Mesenchymal stem cell (in vitro differentiated cells and primary cell): Measurements from ENCODE around the gene ASTN2.

ENCODE experiments used
- DNase-seq: peaks from one replicate; pipeline ENCODE4 v3.0.0-alpha.2; 2013
- H2AFZ ChIP-seq: one replicate; pipeline ENCODE4 v1.6.1; 2013; ENCODE audit warnings: low read depth, mild to moderate bottlenecking, control low read depth, inconsistent platforms, low read length, moderate library complexity
- H2AK5ac ChIP-seq: 2 replicates; pipeline ENCODE4 v1.6.1; 2013; ENCODE audit warnings: low read length, moderate library complexity, mild to moderate bottlenecking, inconsistent platforms; ENCODE audit not compliant: severe bottlenecking
- H2BK120ac ChIP-seq: one replicate; pipeline ENCODE4 v1.6.1; 2013; ENCODE audit warnings: low read depth, mild to moderate bottlenecking, inconsistent platforms, low read length, moderate library complexity
- H2BK12ac ChIP-seq, 2 experiments: one replicate each; pipeline ENCODE4 v1.6.1; 2013; ENCODE audit warnings: inconsistent platforms in 2 of 2, low read length in 2 of 2, mild to moderate bottlenecking in 2 of 2, moderate library complexity in 2 of 2, control low read depth in 1 of 2
- H2BK15ac ChIP-seq: one replicate; pipeline ENCODE4 v1.6.1; 2013; ENCODE audit warnings: mild to moderate bottlenecking, low read depth, inconsistent platforms; ENCODE audit not compliant: poor library complexity, severe bottlenecking
- H2BK5ac ChIP-seq: 2 replicates; pipeline ENCODE4 v1.6.1; 2013; ENCODE audit warnings: low read depth, mild to moderate bottlenecking, low read length, control low read depth, inconsistent platforms; ENCODE audit not compliant: poor library complexity, severe bottlenecking
- H3K14ac ChIP-seq, 2 experiments: one replicate each; pipeline ENCODE4 v1.6.1; 2013; ENCODE audit warnings: inconsistent platforms in 2 of 2, low read length in 2 of 2, control low read depth in 1 of 2, mild to moderate bottlenecking in 1 of 2, moderate library complexity in 1 of 2
- H3K18ac ChIP-seq, 2 experiments: one replicate each; pipeline ENCODE4 v1.6.1; 2013; ENCODE audit warnings: inconsistent platforms in 2 of 2, low read length in 2 of 2, control low read depth in 1 of 2, low read depth in 1 of 2, mild to moderate bottlenecking in 1 of 2
- H3K23ac ChIP-seq, 2 experiments: one replicate each; pipeline ENCODE4 v1.6.1; 2013; ENCODE audit warnings: inconsistent platforms in 2 of 2, low read length in 2 of 2, mild to moderate bottlenecking in 2 of 2, moderate library complexity in 2 of 2, control low read depth in 1 of 2
- H3K27ac ChIP-seq: 2 replicates; pipeline ENCODE4 v1.5.1; 2013; ENCODE audit warnings: mild to moderate bottlenecking, moderate library complexity, low read length, control low read depth, inconsistent platforms; ENCODE audit not compliant: poor library complexity, severe bottlenecking
- H3K27me3 ChIP-seq, 2 experiments: 2 replicates each; pipeline versions ENCODE4 v1.6.1 to v1.7.0; 2013; ENCODE audit warnings: low read length in 2 of 2, mild to moderate bottlenecking in 2 of 2, moderate library complexity in 2 of 2, control low read depth in 1 of 2, inconsistent platforms in 1 of 2; ENCODE audit not compliant: control insufficient read depth in 1 of 2, insufficient read depth in 1 of 2
- H3K36me3 ChIP-seq, 2 experiments: 2 replicates each; pipeline versions ENCODE4 v1.6.1 to v1.7.0; 2013; ENCODE audit warnings: low read length in 2 of 2, control low read depth in 1 of 2, inconsistent platforms in 1 of 2, low read depth in 1 of 2, mild to moderate bottlenecking in 1 of 2; ENCODE audit not compliant: insufficient read depth in 2 of 2, control insufficient read depth in 1 of 2
- H3K4ac ChIP-seq, 2 experiments: one replicate each; pipeline ENCODE4 v1.6.1; 2013; ENCODE audit warnings: inconsistent platforms in 2 of 2, low read length in 2 of 2, mild to moderate bottlenecking in 2 of 2, moderate library complexity in 2 of 2, control low read depth in 1 of 2, low read depth in 1 of 2
- H3K4me1 ChIP-seq: 2 replicates; pipeline ENCODE4 v1.6.1; 2013; ENCODE audit warnings: low read depth, low read length, control low read depth; ENCODE audit not compliant: control insufficient read depth, insufficient read depth
- H3K4me2 ChIP-seq: 2 replicates; pipeline ENCODE4 v1.6.1; 2013; ENCODE audit warnings: low read length, mild to moderate bottlenecking, inconsistent platforms; ENCODE audit not compliant: poor library complexity, severe bottlenecking
- H3K4me3 ChIP-seq, 2 experiments: 2 replicates each; pipeline versions ENCODE4 v1.5.1 to v1.7.0; 2013; ENCODE audit warnings: low read length in 2 of 2, mild to moderate bottlenecking in 2 of 2, control low read depth in 1 of 2, low read depth in 1 of 2; ENCODE audit not compliant: insufficient read depth in 1 of 2
- H3K79me1 ChIP-seq: replicated peaks from 2 replicates; pipeline ENCODE4 v1.6.1; 2013; ENCODE audit warnings: mild to moderate bottlenecking, control low read depth, low read length, inconsistent platforms; ENCODE audit not compliant: poor library complexity, severe bottlenecking
- H3K9ac ChIP-seq: 2 replicates; pipeline ENCODE4 v1.7.0; 2013; ENCODE audit warnings: mild to moderate bottlenecking, low read length, moderate library complexity
- H3K9me3 ChIP-seq: 2 replicates; pipeline ENCODE4 v1.7.0; 2013; ENCODE audit warnings: mild to moderate bottlenecking, low read length; ENCODE audit not compliant: control insufficient read depth
- H4K8ac ChIP-seq: one replicate; pipeline ENCODE4 v1.6.1; 2013; ENCODE audit warnings: inconsistent platforms, mild to moderate bottlenecking, low read length, moderate library complexity
- H4K91ac ChIP-seq: one replicate; pipeline ENCODE4 v1.6.1; 2013; ENCODE audit warnings: mild to moderate bottlenecking, low read length, inconsistent platforms
- WGBS: methylation state at CpG from one replicate; pipeline ENCODE4 v1.1.7; 2013; ENCODE audit warnings: mixed read lengths; 5-methylcytosine and 5-hydroxymethylcytosine counted together

The ASTN2 gene

DNA sequence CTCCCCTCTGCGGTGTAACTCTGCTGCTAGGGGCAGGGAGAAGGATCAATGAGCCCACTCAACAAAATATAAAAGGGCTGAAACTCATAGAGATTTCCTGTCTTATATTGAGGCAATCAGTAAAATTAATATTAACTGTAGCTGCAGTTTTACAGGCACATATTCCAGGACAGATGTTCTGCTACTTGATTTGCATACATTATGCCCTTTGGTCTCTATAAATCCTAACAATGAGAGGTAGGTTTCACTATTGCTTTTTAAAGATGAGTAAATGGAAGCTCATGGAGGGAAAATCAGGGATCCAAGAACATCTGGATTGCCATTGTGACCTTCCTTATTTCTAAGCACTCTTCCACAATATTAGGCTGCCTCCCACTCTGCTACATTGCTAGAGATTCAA, 751.3 kb downstream of the ASTN2 start:
- H3K4me3 ChIP-seq, result no peak overlapping the region
- no peaks in the 10 kb centered on the region for H3K27me3 ChIP-seq
- peak overlapping the region; percentile 38 for H3K9ac ChIP-seq
- no peaks in the 10 kb centered on the region for H3K79me1 ChIP-seq
- H4K91ac ChIP-seq, result no peak overlapping the region
- H3K14ac ChIP-seq, result no peak overlapping the region
- no peaks in the 10 kb centered on the region for H3K4me1 ChIP-seq
- no peak overlapping the region for H2AK5ac ChIP-seq
- no peak for DNase-seq
- H2BK15ac ChIP-seq, result no peak overlapping the region
- H3K18ac ChIP-seq, result no peak overlapping the region
- H2AFZ ChIP-seq, result no peak overlapping the region
- H3K9me3 ChIP-seq, result no peaks in the 10 kb centered on the region
- no peak overlapping the region for H3K4me2 ChIP-seq
- no peaks in the 10 kb centered on the region for H3K36me3 ChIP-seq
- no peak overlapping the region for H4K8ac ChIP-seq
- 88% methylated on average over 1 of the region's 1 CpG for WGBS
- no peak overlapping the region for H2BK5ac ChIP-seq
- no peak overlapping the region for H3K4ac ChIP-seq
- H2BK120ac ChIP-seq, result no peak overlapping the region
- H3K27ac ChIP-seq, result no peak overlapping the region
- no peak overlapping the region for H3K23ac ChIP-seq
- H2BK12ac ChIP-seq, result no peak overlapping the region

GRCh38 chr9:116662646-116663310, 752.1 kb downstream of the ASTN2 start:
- Histone ChIP-seq H3K9ac (peak overlapping the region; percentile 38), H3K9me3 (no peaks in the 10 kb centered on the region), H2BK5ac (no peak overlapping the region), H3K27me3 (no peaks in the 10 kb centered on the region), H3K4me2 (no peak overlapping the region), H3K36me3 (no peaks in the 10 kb centered on the region), H2AK5ac (no peak overlapping the region), H4K8ac (no peak overlapping the region), H2AFZ (no peak overlapping the region), H3K4me1 (no peaks in the 10 kb centered on the region), H2BK15ac (no peak overlapping the region), H2BK120ac (no peak overlapping the region), H3K18ac (no peak overlapping the region), H3K4ac (no peak overlapping the region), H3K14ac (no peak overlapping the region), H3K79me1 (no peaks in the 10 kb centered on the region), H2BK12ac (no peak overlapping the region), H3K4me3 (no peak overlapping the region), H3K27ac (no peak overlapping the region), H4K91ac (no peak overlapping the region), H3K23ac (no peak overlapping the region)
- WGBS, result 85% methylated on average over 6 of the region's 6 CpGs
- no peak for DNase-seq

- Histone ChIP-seq H2BK5ac (no peak overlapping the region), H2AFZ (peak overlapping the region; percentile 60), H3K27me3 (no peaks in the 10 kb centered on the region), H3K4me3 (no peak overlapping the region), H3K36me3 (no peaks in the 10 kb centered on the region), H3K4ac (no peak overlapping the region), H3K14ac (no peak overlapping the region), H2AK5ac (no peak overlapping the region), H3K23ac (no peak overlapping the region), H2BK12ac (peak overlapping the region in 1 of 2 experiments; percentile 7), H2BK120ac (no peak overlapping the region), H2BK15ac (no peak overlapping the region), H3K79me1 (no peaks in the 10 kb centered on the region), H3K27ac (no peak overlapping the region), H3K4me2 (no peak overlapping the region), H3K18ac (no peak overlapping the region), H3K9me3 (no peaks in the 10 kb centered on the region), H3K9ac (peak overlapping the region; percentile 50), H4K91ac (no peak overlapping the region), H4K8ac (no peak overlapping the region), H3K4me1 (no peaks in the 10 kb centered on the region)
- 70% methylated on average over 7 of the region's 7 CpGs for WGBS
- peak; percentile 75 for DNase-seq
Measured at GRCh38 chr9:116661037-116661954, 753.6 kb downstream of the ASTN2 start.

DNA sequence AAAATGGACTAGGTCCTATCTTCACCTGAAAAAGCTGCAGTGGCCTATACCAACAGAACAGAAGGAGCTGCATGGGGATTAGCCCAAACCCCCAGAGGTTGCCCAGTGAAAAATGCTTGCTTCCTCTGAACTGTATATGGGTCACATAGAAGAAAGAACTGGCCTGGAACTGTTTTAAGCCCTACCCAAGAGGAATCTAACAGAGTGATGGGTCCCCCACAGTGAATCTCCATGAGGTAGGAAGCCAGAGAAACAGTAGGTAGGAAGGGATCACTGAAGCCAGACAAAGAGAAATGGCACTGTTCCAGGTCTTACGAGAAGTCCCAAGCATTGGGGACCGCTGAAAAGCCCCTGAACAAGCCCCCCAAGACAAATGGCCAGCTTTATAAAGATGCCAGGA, 756.6 kb downstream of the ASTN2 start:
- Histone ChIP-seq H4K8ac (no peak overlapping the region), H2BK5ac (no peak overlapping the region), H3K4ac (no peak overlapping the region), H3K23ac (no peak overlapping the region), H3K36me3 (no peaks in the 10 kb centered on the region), H3K14ac (no peak overlapping the region), H2BK15ac (no peak overlapping the region), H3K9me3 (no peaks in the 10 kb centered on the region), H3K18ac (no peak overlapping the region), H3K4me2 (no peak overlapping the region), H3K4me3 (no peak overlapping the region), H2BK12ac (no peak overlapping the region), H2BK120ac (no peak overlapping the region), H3K27ac (no peak overlapping the region), H3K9ac (no peak overlapping the region), H3K27me3 (no peaks in the 10 kb centered on the region), H3K79me1 (peaks cover 3% of the 10 kb centered on the region), H4K91ac (no peak overlapping the region), H3K4me1 (no peaks in the 10 kb centered on the region), H2AK5ac (no peak overlapping the region), H2AFZ (no peak overlapping the region)
- DNase-seq, result no peak
- 93% methylated on average over 2 of the region's 2 CpGs for WGBS
